ENCODE measurements around the gene CHRNA4. TPM values are rescaled to one million over a fixed set of nuclear protein-coding genes. Genes with fewer than 3 reads are reported as not detected.

Gene CHRNA4
- total RNA-seq, 4 donors from 2014 or later, result 0.54 to 6.3 (median 1.9) TPM

GRCh38 chr20:63407928-63408683 lies 47.0 kb upstream of the CHRNA4 start:
- Histone ChIP-seq H3K27ac (no peak overlapping the region), H3K4me3 (replicated peaks in 1 of 3) (no peak overlapping the region), H3K4me1 (no peaks in the 10 kb centered on the region), H3K36me3 (no peaks in the 10 kb centered on the region), H3K9me3 (no peaks in the 10 kb centered on the region), H3K27me3 (no peaks in the 10 kb centered on the region)
- TF ChIP-seq CTCF (IDR thresholded peaks at IDR 0.05), result no peak
- no peak for TF ChIP-seq POLR2A (IDR thresholded peaks at IDR 0.05)
- 92 to 93% methylated on average over 21 to 23 of the region's 27 CpGs for WGBS, 2 donors
- DNase-seq, result no peak
- intact Hi-C loops (cut with DNase I), result no loop called here

- Histone ChIP-seq H3K36me3 (no peaks in the 10 kb centered on the region), H3K4me1 (no peaks in the 10 kb centered on the region), H3K27me3 (no peaks in the 10 kb centered on the region), H3K27ac (no peak overlapping the region), H3K4me3 (replicated peaks in 1 of 3) (no peak overlapping the region), H3K9me3 (no peaks in the 10 kb centered on the region)
- intact Hi-C loops (cut with DNase I), result no loop called here
- DNase-seq, result no peak
- TF ChIP-seq CTCF (IDR thresholded peaks at IDR 0.05), result no peak
- TF ChIP-seq POLR2A (IDR thresholded peaks at IDR 0.05), result no peak
- 91 to 94% methylated on average over 36 to 43 of the region's 60 CpGs for WGBS, 2 donors
Observed at GRCh38 chr20:63406617-63407245, 45.6 kb upstream of the CHRNA4 start.

- Histone ChIP-seq H3K27ac (no peak overlapping the region), H3K4me3 (replicated peaks in 1 of 3) (no peak overlapping the region), H3K9me3 (no peaks in the 10 kb centered on the region), H3K27me3 (no peaks in the 10 kb centered on the region), H3K4me1 (no peaks in the 10 kb centered on the region), H3K36me3 (no peaks in the 10 kb centered on the region)
- 87 to 95% methylated on average over 7 to 22 of the region's 23 CpGs for WGBS, 2 donors
- TF ChIP-seq POLR2A (IDR thresholded peaks at IDR 0.05), result no peak
- TF ChIP-seq CTCF (IDR thresholded peaks at IDR 0.05), result no peak
- DNase-seq, result no peak
- intact Hi-C loops (cut with DNase I), result no loop called here
Observed at GRCh38 chr20:63406011-63406410, 44.9 kb upstream of the CHRNA4 start.

- Histone ChIP-seq H3K9me3 (no peaks in the 10 kb centered on the region), H3K4me1 (no peaks in the 10 kb centered on the region), H3K4me3 (replicated peaks in 1 of 3) (no peak overlapping the region), H3K27ac (no peak overlapping the region), H3K27me3 (no peaks in the 10 kb centered on the region), H3K36me3 (no peaks in the 10 kb centered on the region)
- 77 to 84% methylated on average over 17 to 29 of the region's 31 CpGs for WGBS, 2 donors
- intact Hi-C loops (cut with DNase I), result no loop called here
- TF ChIP-seq CTCF (IDR thresholded peaks at IDR 0.05), result no peak
- no peak for TF ChIP-seq POLR2A (IDR thresholded peaks at IDR 0.05)
- no peak for DNase-seq
Observed at GRCh38 chr20:63405102-63405730, 44.1 kb upstream of the CHRNA4 start.
